Measurements from ENCODE around the gene RHOBTB1.
"Not testable (repeated sequence)": the region's sequence is repeated elsewhere in the genome, so short reads cannot be mapped to it uniquely, and the experiment has no call there.

The RHOBTB1 gene, protein sequence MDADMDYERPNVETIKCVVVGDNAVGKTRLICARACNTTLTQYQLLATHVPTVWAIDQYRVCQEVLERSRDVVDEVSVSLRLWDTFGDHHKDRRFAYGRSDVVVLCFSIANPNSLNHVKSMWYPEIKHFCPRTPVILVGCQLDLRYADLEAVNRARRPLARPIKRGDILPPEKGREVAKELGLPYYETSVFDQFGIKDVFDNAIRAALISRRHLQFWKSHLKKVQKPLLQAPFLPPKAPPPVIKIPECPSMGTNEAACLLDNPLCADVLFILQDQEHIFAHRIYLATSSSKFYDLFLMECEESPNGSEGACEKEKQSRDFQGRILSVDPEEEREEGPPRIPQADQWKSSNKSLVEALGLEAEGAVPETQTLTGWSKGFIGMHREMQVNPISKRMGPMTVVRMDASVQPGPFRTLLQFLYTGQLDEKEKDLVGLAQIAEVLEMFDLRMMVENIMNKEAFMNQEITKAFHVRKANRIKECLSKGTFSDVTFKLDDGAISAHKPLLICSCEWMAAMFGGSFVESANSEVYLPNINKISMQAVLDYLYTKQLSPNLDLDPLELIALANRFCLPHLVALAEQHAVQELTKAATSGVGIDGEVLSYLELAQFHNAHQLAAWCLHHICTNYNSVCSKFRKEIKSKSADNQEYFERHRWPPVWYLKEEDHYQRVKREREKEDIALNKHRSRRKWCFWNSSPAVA

DNA sequence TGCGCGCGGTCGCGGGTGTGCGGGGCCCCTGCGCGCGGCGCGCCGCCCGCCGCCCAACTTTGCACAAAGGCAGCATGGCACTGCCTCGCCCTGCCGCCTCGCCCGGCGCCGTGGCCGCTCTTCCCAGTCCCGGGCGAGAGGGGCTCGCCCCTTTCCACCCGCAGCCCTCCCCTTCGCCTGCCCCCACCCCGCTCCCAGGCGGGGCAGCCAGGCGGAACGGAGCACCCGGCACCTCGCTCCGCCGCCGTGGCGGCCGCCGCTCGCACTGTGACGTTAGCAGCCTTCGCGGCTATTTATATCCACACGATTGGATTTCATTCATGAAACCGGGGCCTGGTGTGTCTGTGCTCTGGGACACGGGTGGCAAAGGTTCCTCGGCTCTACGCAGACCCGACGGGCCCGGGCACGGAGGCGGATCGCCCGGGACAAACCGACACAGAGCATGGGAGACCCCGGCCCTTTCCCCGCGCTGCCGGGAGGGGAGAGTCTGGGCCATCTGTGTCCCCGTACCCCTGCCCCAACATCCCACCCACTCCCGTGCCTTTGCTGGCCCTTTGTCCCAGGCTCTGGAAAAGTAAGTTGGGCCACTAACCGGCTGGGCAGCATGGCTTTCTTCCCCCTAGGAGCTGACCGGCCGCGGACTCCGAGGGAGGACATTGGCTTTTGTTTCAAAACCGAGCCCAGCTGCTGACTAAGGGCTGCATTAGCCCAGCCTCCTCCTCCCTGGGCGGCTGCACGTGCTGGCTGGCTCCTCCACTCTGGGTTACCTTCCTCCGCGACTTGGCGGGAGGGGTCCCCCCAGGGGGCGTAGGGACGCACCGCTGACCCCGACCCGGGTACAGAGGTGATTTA is at the start of gene RHOBTB1:
TSS of gene RHOBTB1 (minus strand) at position 128 of the 852 bp plus-strand sequence. CDS start 32,643 bp downstream, outside the sequence.
- DNase-seq, result no peak

DNA sequence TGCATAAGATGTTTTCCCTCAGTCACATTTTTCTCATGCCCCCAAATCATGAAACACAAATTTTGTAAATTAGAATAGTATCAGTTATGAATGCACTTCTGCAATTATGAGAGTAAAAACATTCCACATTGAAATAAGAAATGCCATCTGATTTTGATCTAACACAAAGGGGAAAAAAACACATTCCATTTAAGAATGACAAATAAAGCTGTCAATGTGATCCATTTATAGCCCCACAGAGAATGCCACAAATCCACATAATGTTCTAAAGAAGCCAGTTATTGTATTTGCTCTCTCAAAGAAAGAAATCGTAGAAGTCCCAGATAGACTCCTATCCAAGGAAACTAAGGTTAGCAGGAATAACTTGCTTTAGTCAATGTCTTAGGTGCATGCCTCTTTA is 48.7 kb upstream of the RHOBTB1 start:
- no peak for DNase-seq

DNA sequence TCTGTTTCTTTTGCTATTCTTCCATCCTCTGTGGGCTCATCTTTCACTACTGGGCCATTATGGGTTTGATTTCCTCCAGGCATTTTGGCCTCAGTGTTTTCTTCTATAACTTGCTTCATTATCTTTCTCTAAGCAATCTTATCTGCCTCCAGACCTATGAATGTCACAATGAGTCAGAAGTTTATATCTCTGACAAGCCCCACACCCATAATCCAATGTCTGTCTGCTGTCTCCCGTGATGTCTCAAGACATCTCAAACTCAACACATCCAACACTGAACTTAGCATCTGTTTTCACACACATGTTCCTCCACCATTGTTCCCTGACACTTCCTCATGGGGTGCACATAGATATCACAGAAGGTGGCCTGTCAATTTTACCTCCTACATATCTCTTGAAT is 46.7 kb upstream of the RHOBTB1 start:
- no peak for DNase-seq

DNA sequence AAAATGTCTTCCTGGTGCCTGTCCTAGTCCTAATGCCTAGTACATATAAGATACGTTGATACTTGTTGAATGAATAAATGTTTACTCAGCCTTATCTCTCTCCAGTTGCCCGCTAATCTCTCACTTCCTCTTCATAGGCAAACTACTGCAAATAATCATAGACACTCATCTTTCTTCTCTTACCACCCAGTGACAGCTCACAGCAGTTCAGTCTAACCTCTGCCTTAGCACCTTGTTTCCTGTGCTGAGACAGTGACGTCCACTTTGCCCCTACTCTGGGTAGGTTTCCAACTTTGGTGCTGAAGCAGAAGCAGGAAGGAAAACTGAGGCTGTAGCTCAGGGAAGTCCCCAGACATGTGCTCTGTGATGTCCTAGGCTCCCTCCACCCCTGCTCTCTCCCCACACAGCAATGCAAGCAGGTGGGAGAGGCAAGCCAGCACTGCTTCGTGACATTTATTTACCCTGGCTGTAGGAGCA is 45.5 kb upstream of the RHOBTB1 start:
- no peak for DNase-seq

DNA sequence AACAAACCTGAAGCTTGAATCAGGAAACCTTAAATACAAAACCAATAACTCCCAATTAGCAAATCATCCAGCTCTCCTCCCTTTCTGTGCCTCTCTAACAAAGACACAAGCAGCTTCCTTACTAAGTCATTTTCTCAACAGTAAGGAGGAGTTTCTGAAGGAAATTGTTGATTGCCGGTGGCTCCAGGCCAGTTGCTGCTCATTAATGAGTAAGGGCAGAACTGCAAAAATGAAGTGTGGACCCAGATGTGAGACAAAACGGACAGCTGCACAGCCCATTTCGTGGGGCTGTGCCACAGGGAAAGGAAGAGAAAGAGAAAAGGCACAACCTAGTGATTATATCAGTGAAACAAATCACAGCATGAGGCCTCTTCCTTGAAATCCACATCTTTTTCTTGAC is 42.8 kb upstream of the RHOBTB1 start:
- DNase-seq, result no peak

DNA sequence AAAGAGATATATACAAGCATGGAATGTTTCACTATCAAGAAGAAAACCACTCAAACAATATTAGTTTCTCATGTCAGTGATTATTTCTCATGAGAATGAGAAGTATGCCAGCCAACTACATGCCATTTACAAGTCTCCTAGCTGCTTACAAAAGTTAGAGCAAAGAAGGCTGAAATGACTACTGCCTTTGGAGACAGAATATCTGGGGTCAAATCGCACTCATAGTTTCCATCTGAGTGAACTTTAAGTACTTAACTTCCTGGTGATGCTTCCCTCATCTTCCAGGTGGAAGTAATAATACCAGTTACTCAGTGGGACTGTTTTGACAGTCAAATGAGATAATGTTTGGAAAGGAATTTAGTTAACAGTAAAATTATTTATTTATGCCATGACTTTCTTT is 42.0 kb upstream of the RHOBTB1 start:
- no peak for DNase-seq

DNA sequence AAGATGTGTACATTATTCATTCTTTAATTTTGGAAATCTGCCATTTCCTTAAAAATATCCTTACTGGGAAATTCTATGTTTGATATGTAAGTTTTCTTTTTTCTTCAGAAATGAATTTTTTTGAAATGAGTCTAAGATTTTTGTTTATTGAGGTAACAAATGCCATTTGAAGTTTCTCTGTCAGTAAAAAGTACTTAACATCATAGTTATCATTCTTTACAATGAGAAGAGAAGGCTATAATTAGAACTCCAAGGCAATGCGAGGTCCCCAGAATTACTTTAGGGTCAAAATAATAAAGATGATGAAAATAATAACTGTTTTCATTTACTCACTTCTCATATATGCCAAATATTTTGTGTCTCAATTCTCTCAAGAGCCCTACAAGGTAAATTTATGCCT is 37.0 kb upstream of the RHOBTB1 start:
- no peak for DNase-seq

DNA sequence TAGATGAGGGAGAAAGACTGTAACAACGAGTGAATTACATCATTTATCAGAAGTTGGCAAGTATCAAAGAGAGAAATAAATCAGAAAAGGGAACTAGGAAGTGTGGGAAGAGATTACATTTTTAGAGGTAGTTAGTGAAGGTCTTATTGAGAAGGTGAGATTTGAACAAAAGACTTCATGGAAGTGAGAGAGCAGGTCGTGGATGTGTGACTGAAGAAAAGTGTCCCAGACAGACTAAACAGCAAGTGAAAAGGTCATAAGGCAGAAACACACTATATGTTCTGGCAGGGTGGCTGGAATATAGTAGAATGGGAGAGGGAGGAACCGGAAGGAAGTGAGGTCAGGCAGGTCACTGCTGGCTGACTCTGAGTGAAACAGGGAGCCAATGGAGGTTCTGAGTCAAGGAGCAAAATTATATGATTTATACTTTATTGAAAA is 35.7 kb upstream of the RHOBTB1 start:
- no peak for DNase-seq

DNA sequence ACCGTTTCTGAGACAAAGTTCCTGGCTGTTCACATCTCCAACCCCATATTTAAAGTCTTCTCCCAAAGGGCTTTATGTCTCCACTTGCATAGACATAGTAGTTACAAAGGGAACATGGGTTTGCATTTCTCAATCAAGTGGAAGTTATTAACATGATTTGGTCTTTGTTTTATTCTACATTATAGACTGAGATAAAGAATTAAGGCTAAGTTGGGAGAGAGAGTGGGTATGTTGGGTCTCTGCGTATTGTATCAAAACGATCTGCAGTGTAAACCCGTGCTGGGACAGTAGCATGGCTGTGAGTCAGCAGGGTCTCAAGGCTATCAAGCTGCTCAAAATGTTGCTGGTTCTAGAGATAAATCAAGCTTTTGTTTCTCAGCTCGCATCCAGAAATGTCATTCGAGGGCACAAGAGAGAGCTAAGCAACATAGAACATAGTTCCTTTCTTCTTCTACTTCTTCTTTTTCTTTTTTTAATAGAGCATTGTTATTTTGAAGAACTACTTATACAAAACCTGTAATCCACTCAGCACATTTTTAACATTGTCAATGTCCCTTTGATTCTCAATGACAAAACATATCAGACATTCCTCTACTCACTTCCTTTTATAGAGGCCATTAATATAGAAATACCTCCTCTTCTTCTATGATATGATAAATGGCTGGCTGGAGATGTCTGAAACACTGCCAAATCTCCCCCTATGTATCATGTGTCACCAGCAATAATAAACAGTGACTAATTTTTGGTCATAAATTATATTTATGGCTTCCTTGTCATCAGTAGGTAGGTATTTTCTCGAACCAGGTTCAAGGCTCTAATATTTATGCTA is 34.5 kb upstream of the RHOBTB1 start:
- no peak for DNase-seq

DNA sequence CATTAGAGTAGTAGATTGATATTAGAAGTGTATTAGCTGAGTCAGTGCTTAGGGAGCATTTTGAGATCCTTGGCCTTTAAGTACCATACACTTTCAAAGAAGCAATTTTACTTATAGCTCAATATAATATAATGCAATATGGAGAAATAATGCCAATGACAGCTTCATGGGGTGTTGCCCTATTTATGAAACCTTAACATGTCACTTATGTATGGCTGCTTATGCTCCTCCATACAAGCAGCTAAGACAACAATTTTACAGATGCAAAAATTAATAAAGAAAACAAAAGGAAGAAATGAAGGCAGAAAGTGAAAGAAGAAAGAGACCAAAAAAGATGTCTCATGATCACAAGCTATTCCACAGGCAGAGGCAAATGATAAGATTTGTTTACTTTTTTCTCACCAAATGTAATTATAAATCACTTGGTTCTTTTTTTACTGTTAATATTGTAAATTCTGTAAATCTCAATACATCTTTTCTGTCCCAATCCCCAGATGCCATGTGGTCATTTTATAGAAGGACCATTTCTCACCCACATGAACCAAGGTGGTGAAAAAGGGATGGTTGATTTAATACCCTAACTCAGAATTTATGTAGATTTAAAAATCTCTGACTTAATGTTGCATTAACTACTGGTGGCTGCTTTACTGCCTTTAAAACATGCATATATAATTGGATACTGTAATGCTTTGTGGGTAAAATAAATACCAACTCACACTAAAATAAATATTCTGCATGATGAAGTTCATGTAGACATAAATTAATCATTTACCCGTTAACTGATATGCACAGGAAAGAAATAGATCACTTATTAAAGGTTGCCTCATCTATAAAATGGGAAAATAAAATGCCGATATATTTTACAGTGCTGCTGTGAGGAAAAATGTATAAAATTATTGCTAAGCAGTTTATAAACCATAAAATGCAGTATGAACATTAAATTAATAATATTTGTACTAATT is 33.5 kb upstream of the RHOBTB1 start:
- no peak for DNase-seq

DNA sequence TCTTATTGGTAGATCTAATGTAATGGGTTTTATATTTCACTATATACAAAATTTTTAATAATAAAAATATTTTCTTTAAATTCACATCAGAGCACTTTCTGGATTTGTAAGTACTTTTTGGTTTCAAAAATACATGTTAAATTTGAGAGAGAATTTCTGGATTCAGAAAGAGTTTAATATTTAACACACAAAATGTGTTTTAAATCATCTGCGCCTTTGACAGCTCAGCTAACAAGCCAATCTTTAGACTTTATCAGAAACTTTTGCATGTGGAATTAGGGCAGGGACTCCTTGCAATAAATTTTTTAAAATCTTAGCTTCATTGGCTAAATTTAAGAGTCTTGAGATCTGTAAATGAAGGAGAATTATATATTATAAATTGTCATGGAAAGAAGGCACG is 32.7 kb upstream of the RHOBTB1 start:
- DNase-seq, result no peak

DNA sequence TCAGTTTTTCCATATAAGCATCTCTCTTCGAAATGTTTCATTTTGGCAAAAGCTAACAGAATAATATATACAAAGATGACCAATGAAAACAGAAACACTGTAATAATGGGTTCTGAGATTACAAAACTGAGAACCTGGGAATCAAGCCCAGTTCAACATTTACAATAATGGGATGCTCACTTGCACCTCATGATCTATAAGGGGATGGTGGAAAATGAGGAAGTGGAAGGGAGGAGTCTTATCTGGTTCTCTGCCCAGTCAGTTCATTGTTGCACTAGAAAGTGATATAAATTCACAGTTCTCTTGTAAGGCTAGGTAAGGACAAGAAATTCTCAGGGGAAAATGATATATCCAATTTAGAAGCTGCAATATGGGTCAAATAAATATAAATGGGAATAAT is 31.7 kb upstream of the RHOBTB1 start:
- no peak for DNase-seq

DNA sequence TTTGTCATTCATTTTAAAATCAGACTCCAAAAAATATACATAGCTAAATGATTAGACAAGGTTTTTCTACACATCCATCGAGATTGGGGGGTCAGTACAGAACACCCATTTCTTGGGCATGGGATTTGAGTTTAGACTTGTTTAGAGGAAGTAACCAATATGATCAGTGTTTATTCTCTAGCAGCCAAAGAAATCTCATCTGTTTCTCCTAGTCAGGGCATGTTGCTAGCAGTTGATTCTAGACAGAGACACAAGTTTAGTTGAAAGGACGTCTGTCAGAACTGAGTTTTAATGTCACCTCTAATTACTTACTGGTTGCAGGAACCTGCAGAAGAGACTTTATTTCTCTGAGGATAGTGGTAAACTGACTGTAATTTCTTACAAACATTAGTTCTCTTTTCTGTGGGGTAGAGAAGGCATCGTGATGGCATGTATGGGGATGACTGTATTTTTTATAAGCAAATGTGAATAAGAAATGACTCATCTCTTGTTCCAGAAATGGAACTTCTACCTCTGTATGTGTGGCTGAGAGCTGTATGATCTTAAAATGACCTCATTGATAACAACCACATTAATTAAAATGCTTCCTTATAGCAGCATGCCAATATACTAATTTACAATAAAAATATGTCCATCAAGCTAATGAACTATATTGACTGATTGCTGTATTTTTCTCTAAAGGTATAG is 30.6 kb upstream of the RHOBTB1 start:
- no peak for DNase-seq

DNA sequence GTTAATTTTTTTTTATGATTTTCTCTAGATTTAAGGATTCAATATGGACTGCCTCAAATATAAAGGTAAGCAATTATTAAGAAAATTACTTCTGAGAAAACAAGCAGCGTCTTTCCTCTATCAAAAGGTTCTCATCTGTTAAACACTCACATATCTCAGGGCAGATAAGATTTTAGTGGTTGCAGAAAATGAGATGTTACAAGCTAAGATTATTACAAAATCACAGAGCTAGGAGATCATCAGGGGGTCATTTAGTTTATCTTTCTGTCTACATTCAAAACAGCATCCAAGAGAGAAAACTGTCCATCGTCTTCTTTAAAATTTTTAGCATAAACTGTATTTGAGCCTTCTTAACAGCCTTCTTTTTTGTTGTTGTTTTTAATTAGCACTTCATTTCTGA is 29.1 kb upstream of the RHOBTB1 start:
- DNase-seq, result no peak

DNA sequence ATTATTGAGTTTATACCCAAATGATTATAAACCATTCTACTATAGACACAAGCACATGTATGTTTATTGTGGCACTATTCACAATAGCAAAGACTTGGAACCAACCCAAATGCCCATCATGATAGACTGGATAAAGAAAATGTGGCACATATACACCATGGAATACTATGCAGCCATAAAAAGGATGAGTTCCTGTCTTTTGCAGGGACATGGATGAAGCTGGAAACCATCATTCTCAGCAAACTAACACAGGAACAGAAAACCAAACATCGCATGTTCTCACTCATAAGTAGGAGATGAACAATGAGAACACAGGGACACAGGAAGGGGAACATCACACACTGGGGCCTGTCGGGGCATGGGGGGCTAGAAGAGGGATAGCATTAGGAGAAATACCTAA is 28.2 kb upstream of the RHOBTB1 start:
- not testable (repeated sequence) for DNase-seq

DNA sequence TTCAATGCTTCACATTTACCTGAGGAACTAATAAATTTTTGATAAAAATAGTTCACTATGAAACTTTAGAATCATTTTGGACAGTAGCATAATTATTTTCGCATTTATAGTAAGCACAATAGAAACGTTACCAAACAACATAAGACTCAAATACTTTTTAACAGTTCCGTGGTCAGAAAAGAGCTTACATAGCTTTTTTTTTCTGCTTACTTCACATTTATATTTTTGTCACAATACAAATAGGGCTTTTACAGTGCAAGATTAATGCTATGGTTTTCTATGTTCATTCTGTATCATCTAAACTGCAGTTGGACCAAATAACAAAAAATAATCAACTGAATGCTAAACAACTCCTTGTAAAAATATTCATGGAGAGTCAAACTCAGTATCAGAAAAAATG is 26.5 kb upstream of the RHOBTB1 start:
- no peak for DNase-seq

DNA sequence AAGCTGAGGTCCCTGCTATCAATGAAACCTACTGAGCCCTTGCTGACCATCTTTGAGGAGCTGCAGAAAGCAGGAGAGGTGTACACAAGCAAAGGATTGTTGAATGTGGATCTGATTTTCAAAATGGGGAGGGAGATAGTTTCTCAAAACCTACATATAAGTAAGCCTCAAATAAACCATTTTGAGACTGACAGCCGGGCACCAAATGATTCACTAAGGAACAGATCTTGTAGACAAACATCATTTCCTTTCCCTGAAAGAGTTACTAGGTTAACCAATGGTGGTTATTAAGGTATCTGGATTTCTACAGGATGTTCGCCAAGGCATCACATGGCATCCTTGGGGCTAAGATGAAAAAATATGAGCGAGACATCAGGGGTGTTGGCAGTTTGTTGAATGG is 24.5 kb upstream of the RHOBTB1 start:
- DNase-seq, result no peak

DNA sequence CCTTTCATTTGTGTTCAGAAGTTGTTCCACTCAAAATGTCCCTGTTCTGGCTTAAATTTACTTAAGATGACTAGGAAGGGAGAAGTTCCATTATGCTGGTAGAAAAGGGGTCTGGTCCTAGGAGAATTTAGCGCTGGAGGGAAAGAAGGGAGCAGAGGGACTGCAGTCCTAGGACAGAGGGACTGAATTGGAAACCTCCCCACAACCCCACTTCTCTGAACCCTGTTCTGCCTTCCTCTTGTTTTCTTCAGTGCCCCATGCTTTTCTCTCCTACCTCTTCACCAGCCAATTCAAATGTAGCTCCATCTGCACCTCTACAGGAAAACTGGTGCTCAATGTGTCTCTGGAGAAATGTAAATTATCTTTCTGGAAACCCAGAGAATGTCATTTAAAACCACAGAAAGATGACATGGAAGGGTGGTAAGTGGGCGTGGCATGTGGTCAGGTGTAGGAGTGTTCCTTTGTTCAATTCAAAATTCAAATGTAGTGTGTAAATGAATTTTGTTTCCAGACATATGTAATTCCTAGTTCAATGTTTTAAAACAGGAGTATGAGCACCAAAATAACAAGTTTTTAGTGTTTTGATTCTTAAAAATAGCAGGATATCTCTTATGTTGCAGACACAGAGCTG is 24.0 kb upstream of the RHOBTB1 start:
- DNase-seq, result no peak

DNA sequence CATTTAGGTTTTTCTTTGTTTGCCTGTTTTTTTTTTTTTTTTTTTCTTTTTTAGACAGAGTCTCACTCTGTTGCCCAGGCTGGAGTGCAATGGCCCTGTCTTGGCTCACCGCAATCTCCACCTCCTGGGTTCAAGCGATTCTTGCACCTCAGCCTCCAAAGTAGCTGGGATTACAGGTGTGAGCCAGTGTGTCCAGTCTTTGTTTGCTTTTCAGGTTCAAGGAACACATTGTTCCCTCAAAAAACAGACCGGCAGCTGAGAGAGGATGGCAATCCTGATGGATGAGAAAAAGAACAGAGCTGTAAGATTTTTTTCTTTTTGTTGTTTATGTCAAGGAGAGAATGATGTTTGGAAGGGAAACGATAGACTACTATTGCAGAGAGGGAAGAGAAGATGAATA is 23.3 kb upstream of the RHOBTB1 start:
- no peak for DNase-seq

DNA sequence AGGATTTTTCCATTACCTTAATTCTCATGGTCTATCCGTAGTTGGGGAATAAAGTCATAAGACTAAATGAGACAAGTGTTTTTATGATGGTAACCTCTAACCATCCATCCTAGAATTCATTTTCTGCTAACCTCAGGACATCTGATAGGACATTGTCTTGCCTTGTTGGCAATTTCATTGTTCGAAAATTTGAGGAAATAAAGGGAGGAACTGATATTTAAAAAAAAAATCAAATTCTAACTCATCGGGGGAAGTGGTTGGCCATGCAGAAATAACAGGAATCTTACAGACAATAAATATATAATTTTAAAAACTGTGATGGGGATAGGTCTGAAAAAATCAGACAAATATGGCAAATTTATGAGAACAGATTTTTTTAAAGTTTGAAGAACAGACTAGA is 21.7 kb upstream of the RHOBTB1 start:
- DNase-seq, result no peak
